Esophagus squamous epithelium (tissue), 4 donors: Measurements from ENCODE around the gene GUCA2A.

Experiments
- POLR2A ChIP-seq, 4 donors: fragments of 450-650 bp; IDR thresholded peaks; one replicate each; pipeline ENCODE4 v1.6.1; 2017; ENCODE audit warnings: antibody characterized with exemption in 4 of 4, mild to moderate bottlenecking in 4 of 4, moderate library complexity in 3 of 4
- TF ChIP-seq, protein P1 (sequence below), 6 experiments: fragments of 450-650 bp in 4 of 6; fragments of 200-600 bp in 2 of 6; sonication (generic) in 2 of 6; IDR thresholded peaks; one replicate each; pipeline ENCODE4 v1.5.1; 2016 to 2019; ENCODE audit warnings: antibody characterized with exemption in 6 of 6, mild to moderate bottlenecking in 4 of 6, moderate library complexity in 4 of 6

DNA sequence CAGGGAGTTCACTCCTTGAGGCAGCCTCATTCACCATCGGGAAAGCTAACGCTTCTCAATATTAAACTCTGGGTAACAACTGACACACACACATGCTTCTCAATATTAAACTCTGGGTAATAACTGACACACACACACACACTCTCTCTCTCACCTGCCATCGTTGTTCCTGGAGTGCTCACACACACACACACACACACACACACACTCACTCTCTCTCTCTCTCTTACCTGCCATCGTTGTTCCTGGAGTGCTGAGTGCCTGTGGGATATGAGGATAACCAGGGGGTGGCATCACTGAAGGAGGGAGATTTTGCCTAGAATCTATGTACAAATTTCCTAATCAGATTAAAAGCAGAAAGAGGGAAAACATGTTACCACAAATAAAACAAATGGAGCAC, 17.1 kb upstream of the GUCA2A start:
- TF ChIP-seq, protein P1, sequence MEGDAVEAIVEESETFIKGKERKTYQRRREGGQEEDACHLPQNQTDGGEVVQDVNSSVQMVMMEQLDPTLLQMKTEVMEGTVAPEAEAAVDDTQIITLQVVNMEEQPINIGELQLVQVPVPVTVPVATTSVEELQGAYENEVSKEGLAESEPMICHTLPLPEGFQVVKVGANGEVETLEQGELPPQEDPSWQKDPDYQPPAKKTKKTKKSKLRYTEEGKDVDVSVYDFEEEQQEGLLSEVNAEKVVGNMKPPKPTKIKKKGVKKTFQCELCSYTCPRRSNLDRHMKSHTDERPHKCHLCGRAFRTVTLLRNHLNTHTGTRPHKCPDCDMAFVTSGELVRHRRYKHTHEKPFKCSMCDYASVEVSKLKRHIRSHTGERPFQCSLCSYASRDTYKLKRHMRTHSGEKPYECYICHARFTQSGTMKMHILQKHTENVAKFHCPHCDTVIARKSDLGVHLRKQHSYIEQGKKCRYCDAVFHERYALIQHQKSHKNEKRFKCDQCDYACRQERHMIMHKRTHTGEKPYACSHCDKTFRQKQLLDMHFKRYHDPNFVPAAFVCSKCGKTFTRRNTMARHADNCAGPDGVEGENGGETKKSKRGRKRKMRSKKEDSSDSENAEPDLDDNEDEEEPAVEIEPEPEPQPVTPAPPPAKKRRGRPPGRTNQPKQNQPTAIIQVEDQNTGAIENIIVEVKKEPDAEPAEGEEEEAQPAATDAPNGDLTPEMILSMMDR (IDR thresholded peaks at IDR 0.05): no peak
- no peak for TF ChIP-seq POLR2A (IDR thresholded peaks at IDR 0.05)
